Skin of body (tissue), 2 donors: ENCODE results near the gene SLC35F1. TPM values are rescaled to one million over a fixed set of nuclear protein-coding genes. Genes with fewer than 3 reads are reported as not detected.
"Not testable (repeated sequence)": the region's sequence is repeated elsewhere in the genome, so short reads cannot be mapped to it uniquely, and the experiment has no call there.

Source experiments
- DNase-seq: peaks from one replicate; lab custom pipeline; 2025; lab: John Stamatoyannopoulos, UW
- total RNA-seq: library from RNA; depleted of rRNA; stranded (reverse); fragments of >200 nt; gene quantifications from one replicate; pipeline ENCODE4 v1.2.3, GENCODE V29; 2014

The SLC35F1 gene
- total RNA-seq, 1 donor from 2014 or later: 3.1 TPM

- DNase-seq: peak; percentile 1
Measured at GRCh38 chr6:117989086-117989485, 82.0 kb downstream of the SLC35F1 start.

- no peak for DNase-seq
Measured at GRCh38 chr6:117990151-117990550, 83.1 kb downstream of the SLC35F1 start.

- DNase-seq: peak; percentile 1
Measured at GRCh38 chr6:117992856-117993255, 85.8 kb downstream of the SLC35F1 start.

- peak; percentile 48 for DNase-seq
Measured at GRCh38 chr6:118012944-118013343, 105.9 kb downstream of the SLC35F1 start.

GRCh38 chr6:118016532-118016931 is 109.5 kb downstream of the SLC35F1 start:
- DNase-seq: no peak

- no peak for DNase-seq
Measured at GRCh38 chr6:118017301-118017848, 110.3 kb downstream of the SLC35F1 start.

GRCh38 chr6:118023771-118024170 is 116.7 kb downstream of the SLC35F1 start:
- no peak for DNase-seq

- no peak for DNase-seq
Measured at GRCh38 chr6:118029967-118030366, 122.9 kb downstream of the SLC35F1 start.

GRCh38 chr6:118037479-118037878 is 130.4 kb downstream of the SLC35F1 start:
- DNase-seq: not testable (repeated sequence)

- DNase-seq: no peak
Measured at GRCh38 chr6:118042855-118043254, 135.8 kb downstream of the SLC35F1 start.

GRCh38 chr6:118044275-118044674 is 137.2 kb downstream of the SLC35F1 start:
- DNase-seq: no peak

GRCh38 chr6:118054082-118054481 is 147.0 kb downstream of the SLC35F1 start:
- DNase-seq: no peak

- no peak for DNase-seq
Measured at GRCh38 chr6:118061666-118062065, 154.6 kb downstream of the SLC35F1 start.

- no peak for DNase-seq
Measured at GRCh38 chr6:118080547-118080946, 173.5 kb downstream of the SLC35F1 start.

- DNase-seq: no peak
Measured at GRCh38 chr6:118083711-118084110, 176.6 kb downstream of the SLC35F1 start.

- no peak for DNase-seq
Measured at GRCh38 chr6:118085665-118086064, 178.6 kb downstream of the SLC35F1 start.

GRCh38 chr6:118086159-118086558 is 179.1 kb downstream of the SLC35F1 start:
- no peak for DNase-seq

GRCh38 chr6:118092086-118092485 is 185.0 kb downstream of the SLC35F1 start:
- DNase-seq: no peak

- DNase-seq: no peak
Measured at GRCh38 chr6:118097576-118097975, 190.5 kb downstream of the SLC35F1 start.

GRCh38 chr6:118100717-118101116 is 193.7 kb downstream of the SLC35F1 start:
- DNase-seq: no peak

GRCh38 chr6:118101220-118101619 is 194.2 kb downstream of the SLC35F1 start:
- no peak for DNase-seq

- DNase-seq: no peak
Measured at GRCh38 chr6:118101831-118102345, 194.8 kb downstream of the SLC35F1 start.

- DNase-seq: no peak
Measured at GRCh38 chr6:118102401-118102800, 195.3 kb downstream of the SLC35F1 start.
